ENCODE results near the gene TMEM132C. TPM values are rescaled to one million over a fixed set of nuclear protein-coding genes. Genes with fewer than 3 reads are reported as not detected.

The TMEM132C gene
- total RNA-seq, 1 donor from 2014 or later = 3.9 TPM

DNA sequence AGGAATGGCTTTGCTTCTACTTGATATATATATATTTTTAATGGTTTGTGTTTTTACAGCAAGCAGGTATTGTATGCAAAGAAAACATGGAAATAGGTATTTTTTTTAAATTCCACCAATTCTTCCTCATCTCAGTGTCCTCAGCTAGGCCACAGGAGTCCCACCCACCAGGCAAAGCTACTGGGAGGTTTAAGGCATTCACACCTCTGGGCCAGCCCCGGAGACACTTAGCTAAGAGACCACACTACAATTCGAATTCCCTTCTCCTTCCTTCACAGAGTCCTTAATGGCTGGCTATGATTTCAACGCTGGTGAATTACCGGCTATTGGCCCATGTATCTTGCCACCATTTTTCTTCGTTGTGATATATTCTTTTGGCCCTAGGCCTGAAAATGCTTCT lies 485.4 kb downstream of the TMEM132C start:
- no peak for DNase-seq (ENCODE audit: low spot score)
- Histone ChIP-seq H3K79me2 (ENCODE audit: low read depth) (no peaks in the 10 kb centered on the region), H3K9me3 (ENCODE audit: low read depth) (no peaks in the 10 kb centered on the region), H3K36me3 (no peaks in the 10 kb centered on the region), H3F3A (ENCODE audit: low read depth) (peaks cover 6% of the 10 kb centered on the region), H3K4me1 (peaks cover 4% of the 10 kb centered on the region), H2AFZ (replicated peaks) (no peak overlapping the region), H3K4me3 (no peak overlapping the region), H3K9ac (no peak overlapping the region), H3K27me3 (no peaks in the 10 kb centered on the region), H4K20me1 (ENCODE audit: low read depth) (no peaks in the 10 kb centered on the region), H3K4me2 (no peak overlapping the region), H3K27ac (no peak overlapping the region)
- Mint-ChIP-seq H3K27ac (no peak overlapping the region), H3K4me3 (no peak overlapping the region), H3K27me3 (ENCODE audit: insufficient read depth, low read depth) (peaks cover 3% of the 10 kb centered on the region), H3K4me1 (no peaks in the 10 kb centered on the region), H3K36me3 (no peaks in the 10 kb centered on the region), H3K9me3 (peaks cover 2% of the 10 kb centered on the region)
- TF ChIP-seq EZH2phosphoT487 (IDR thresholded peaks at IDR 0.05) (no peak), EZH2 (IDR thresholded peaks at IDR 0.05) (no peak)
- TF ChIP-seq, protein P1, sequence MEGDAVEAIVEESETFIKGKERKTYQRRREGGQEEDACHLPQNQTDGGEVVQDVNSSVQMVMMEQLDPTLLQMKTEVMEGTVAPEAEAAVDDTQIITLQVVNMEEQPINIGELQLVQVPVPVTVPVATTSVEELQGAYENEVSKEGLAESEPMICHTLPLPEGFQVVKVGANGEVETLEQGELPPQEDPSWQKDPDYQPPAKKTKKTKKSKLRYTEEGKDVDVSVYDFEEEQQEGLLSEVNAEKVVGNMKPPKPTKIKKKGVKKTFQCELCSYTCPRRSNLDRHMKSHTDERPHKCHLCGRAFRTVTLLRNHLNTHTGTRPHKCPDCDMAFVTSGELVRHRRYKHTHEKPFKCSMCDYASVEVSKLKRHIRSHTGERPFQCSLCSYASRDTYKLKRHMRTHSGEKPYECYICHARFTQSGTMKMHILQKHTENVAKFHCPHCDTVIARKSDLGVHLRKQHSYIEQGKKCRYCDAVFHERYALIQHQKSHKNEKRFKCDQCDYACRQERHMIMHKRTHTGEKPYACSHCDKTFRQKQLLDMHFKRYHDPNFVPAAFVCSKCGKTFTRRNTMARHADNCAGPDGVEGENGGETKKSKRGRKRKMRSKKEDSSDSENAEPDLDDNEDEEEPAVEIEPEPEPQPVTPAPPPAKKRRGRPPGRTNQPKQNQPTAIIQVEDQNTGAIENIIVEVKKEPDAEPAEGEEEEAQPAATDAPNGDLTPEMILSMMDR (IDR thresholded peaks at IDR 0.05) = no peak

DNA sequence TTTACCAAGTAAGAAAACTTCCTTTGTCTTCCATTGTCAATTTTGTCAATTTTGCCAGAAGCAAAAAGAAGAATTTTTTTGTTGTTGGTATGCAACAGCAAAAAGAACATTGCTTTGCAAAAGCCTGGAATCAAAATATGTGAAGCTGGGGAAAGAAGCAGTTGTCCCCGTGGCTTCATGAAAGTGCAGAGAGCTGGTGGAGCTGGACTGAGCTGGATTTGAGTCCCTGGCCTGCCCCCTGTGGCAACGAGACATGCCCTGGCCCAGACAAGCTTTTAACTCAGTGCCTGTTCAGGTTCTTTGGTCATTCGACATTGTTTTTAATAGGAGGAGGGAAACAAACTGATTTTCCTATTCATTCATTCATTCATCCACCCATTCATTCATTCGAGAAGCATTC lies 486.5 kb downstream of the TMEM132C start:
- peaks cover 5% of the 10 kb centered on the region for H3K4me1 ChIP-seq
- DNase-seq (ENCODE audit: low spot score) = peak; percentile 18
- Mint-ChIP-seq H3K27ac (no peak overlapping the region), H3K4me1 (peaks cover 7% of the 10 kb centered on the region), H3K36me3 (no peaks in the 10 kb centered on the region), H3K27me3 (ENCODE audit: insufficient read depth, low read depth) (peaks cover 5% of the 10 kb centered on the region), H3K4me3 (no peak overlapping the region), H3K9me3 (peaks cover 2% of the 10 kb centered on the region)
- H3K9me3 ChIP-seq (ENCODE audit: low read depth) = no peaks in the 10 kb centered on the region
- no peak overlapping the region for H3K27ac ChIP-seq
- H3K36me3 ChIP-seq = no peaks in the 10 kb centered on the region
- no peak overlapping the region for H3K4me2 ChIP-seq
- peak overlapping the region; percentile 68 for H2AFZ ChIP-seq (replicated peaks)
- no peaks in the 10 kb centered on the region for H3K27me3 ChIP-seq
- no peak overlapping the region for H3K9ac ChIP-seq
- TF ChIP-seq EZH2 (IDR thresholded peaks at IDR 0.05) = no peak
- TF ChIP-seq, protein P1 (IDR thresholded peaks at IDR 0.05) = peak; percentile 7
- no peaks in the 10 kb centered on the region for H4K20me1 ChIP-seq (ENCODE audit: low read depth)
- H3K4me3 ChIP-seq = no peak overlapping the region
- H3K79me2 ChIP-seq (ENCODE audit: low read depth) = no peaks in the 10 kb centered on the region
- peaks cover 10% of the 10 kb centered on the region for H3F3A ChIP-seq (ENCODE audit: low read depth)

DNA sequence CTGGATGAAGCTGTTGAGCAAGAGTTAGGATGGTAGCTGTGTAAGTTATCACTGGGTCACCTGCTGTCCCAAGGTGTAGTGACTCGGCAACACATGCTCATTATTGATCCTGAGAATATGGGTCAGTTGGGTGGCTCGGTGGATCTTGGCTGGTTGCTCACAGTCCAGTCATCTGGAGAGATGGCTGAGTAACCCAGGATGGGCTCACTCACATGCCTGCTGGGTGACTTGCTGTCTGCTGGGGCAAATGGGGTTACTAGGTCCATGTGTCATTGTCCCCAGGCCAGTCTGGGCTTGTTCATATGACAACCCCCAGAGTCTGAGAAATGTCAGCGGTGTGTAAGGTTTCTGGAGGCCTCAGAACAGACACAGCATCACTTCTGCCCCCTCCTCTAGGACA lies 487.3 kb downstream of the TMEM132C start:
- peaks cover 2% of the 10 kb centered on the region for H3K9me3 Mint-ChIP-seq

DNA sequence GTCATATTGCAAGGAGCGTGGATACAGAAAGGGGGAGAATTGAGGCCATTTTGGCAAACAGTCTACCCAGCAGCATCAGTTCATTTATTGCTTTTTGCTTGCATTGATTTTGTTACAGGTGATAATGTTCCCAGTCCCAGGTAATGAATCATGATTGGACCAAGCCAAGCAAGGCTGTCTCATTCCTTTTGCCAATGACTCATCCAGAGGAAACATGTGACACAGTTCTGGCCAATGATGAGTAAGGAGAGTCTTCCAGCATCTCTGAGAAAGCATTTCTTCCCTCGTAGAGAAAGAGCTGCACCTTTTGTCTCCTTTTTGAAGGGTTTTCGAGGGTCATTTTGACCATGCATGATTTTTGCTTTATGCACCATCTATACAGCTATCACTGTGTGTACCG lies 488.6 kb downstream of the TMEM132C start:
- Histone ChIP-seq H3K27me3 (no peaks in the 10 kb centered on the region), H3K9me3 (ENCODE audit: low read depth) (no peaks in the 10 kb centered on the region), H4K20me1 (ENCODE audit: low read depth) (no peaks in the 10 kb centered on the region), H3K27ac (no peak overlapping the region), H3F3A (ENCODE audit: low read depth) (peaks cover 10% of the 10 kb centered on the region), H3K4me1 (peaks cover 5% of the 10 kb centered on the region), H3K4me2 (no peak overlapping the region), H3K4me3 (no peak overlapping the region), H3K9ac (no peak overlapping the region), H3K36me3 (no peaks in the 10 kb centered on the region), H3K79me2 (ENCODE audit: low read depth) (no peaks in the 10 kb centered on the region), H2AFZ (replicated peaks) (no peak overlapping the region)
- H3K27me3 Mint-ChIP-seq (ENCODE audit: insufficient read depth, low read depth) = peaks cover 8% of the 10 kb centered on the region
- peaks cover 7% of the 10 kb centered on the region for H3K4me1 Mint-ChIP-seq
- H3K4me3 Mint-ChIP-seq = no peak overlapping the region
- H3K36me3 Mint-ChIP-seq = no peaks in the 10 kb centered on the region
- TF ChIP-seq EZH2phosphoT487 (IDR thresholded peaks at IDR 0.05) (no peak), EZH2 (IDR thresholded peaks at IDR 0.05) (no peak)
- TF ChIP-seq, protein P1 (IDR thresholded peaks at IDR 0.05) = no peak
- peaks cover 2% of the 10 kb centered on the region for H3K9me3 Mint-ChIP-seq
- DNase-seq (ENCODE audit: low spot score) = no peak
- no peak overlapping the region for H3K27ac Mint-ChIP-seq

More for the DNA sequence above, 487.3 kb downstream of the TMEM132C start:
- Histone ChIP-seq H2AFZ (replicated peaks) (no peak overlapping the region), H3K36me3 (no peaks in the 10 kb centered on the region), H3K4me1 (peaks cover 5% of the 10 kb centered on the region), H3K79me2 (ENCODE audit: low read depth) (no peaks in the 10 kb centered on the region), H4K20me1 (ENCODE audit: low read depth) (no peaks in the 10 kb centered on the region), H3F3A (ENCODE audit: low read depth) (peaks cover 10% of the 10 kb centered on the region), H3K4me3 (no peak overlapping the region), H3K9me3 (ENCODE audit: low read depth) (no peaks in the 10 kb centered on the region), H3K27ac (no peak overlapping the region), H3K9ac (no peak overlapping the region), H3K4me2 (no peak overlapping the region), H3K27me3 (no peaks in the 10 kb centered on the region)
- Mint-ChIP-seq H3K36me3 (no peaks in the 10 kb centered on the region), H3K4me1 (peaks cover 7% of the 10 kb centered on the region), H3K27me3 (ENCODE audit: insufficient read depth, low read depth) (peaks cover 8% of the 10 kb centered on the region), H3K4me3 (no peak overlapping the region), H3K27ac (no peak overlapping the region)
- no peak for TF ChIP-seq EZH2phosphoT487 (IDR thresholded peaks at IDR 0.05)
- no peak for DNase-seq (ENCODE audit: low spot score)

Small RNAs within 50 kb of the gene (microRNA-seq; reads per million reads assigned to microRNA genes)
- gene MIR3612 = 1.6 reads per million
- not detected for gene MIR4419B

Small RNAs within 50 kb of the gene (small RNA-seq; reads per million reads assigned to genes)
- not detected for gene MIR3612
- not detected for gene MIR4419B
